GF-D8 (cell line): ENCODE results near the gene MEGF11.

ENCODE experiments used
- DNase-seq: peaks from one replicate; lab custom pipeline; 2025; lab: John Stamatoyannopoulos, UW

MEGF11 gene

DNA sequence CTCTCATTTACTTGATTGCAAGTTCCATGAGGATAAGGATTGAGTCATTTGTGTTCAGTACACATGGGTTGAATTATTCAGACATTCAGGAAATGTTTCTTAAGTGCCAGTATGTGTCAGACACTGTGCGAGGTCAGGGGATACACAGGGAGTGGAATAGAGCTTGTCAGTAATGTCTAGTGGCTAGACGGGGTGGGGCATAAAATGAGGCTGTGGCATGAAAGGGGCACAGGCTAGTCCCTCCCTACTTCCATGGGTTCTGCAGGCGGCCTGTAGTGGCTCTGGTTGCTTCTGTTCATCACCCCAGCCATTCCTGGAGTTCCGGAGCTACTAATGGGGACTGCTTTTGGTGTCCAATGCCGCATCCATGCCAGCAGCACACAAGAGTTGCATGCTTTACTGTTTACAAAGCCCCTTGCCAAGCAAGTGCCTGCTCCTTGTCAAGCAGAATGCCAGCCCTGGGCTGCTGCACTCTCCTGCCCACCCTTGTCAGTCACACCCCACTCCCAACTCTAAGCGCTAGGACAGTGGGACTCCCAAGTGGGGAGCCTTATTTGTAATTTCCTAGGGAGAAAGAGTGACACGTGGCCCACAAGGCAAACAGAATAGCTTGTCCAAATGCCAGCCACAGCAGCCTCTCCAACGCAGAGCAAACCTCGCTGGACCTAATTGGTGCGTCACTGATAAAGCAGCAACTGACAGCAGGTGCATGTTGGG lies 313.5 kb downstream of the MEGF11 start:
- DNase-seq, result no peak

DNA sequence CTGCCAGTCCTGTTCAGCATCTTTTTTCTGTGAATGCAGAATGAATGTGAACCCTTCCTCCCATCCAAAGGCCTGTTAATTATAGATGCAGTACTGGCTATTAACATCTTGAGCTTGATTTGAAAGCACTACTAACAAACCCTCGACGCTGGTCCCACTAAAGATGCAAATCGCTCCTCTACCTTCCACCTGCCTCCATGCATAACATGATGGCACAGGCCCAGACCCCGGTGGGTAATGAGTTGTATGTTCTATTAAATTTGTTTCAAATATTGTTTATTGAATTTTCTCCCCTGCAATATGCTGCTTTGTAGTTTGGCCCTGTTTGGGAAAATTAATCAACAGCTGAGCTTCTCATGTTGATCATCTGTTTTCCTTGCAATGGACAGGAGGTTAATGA lies 314.9 kb downstream of the MEGF11 start:
- no peak for DNase-seq

DNA sequence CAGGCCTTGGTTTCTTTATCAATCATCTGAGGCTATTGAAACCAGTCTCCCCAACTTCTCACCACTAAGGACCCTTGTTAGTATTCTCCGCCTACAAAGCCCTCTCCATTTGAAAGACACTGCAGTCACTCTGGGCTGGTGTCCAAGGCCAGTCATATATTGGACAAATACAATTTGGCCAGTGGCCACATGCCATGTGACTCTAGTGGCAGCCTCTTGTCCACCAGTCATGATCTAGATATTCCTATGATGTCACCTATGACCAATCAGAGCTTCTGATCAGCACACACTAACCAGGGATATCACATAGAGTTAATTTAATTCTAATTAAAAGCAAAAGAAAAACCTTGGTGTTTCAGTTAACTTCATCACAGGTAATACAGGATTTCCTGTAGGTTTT lies 316.1 kb downstream of the MEGF11 start:
- DNase-seq, result no peak

DNA sequence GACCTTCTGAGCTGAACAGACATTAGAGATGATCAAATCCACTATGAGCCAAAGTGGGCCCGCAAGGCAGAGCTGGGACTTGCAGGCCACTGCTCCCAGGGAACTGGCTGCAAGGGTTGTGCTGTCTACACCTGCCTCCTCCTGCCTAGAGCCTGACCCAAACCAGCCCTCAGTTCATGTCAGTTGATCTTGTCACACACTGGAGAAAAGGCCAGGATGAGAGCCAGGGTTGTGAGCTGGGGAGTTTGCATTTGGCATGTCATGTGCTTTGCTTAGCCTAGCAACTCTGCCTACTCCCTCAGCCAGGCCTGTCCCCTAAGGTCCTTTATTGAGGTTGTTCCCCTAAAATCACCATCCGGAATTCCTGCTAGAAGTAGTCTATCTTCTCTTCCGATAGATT lies 316.5 kb downstream of the MEGF11 start:
- no peak for DNase-seq

DNA sequence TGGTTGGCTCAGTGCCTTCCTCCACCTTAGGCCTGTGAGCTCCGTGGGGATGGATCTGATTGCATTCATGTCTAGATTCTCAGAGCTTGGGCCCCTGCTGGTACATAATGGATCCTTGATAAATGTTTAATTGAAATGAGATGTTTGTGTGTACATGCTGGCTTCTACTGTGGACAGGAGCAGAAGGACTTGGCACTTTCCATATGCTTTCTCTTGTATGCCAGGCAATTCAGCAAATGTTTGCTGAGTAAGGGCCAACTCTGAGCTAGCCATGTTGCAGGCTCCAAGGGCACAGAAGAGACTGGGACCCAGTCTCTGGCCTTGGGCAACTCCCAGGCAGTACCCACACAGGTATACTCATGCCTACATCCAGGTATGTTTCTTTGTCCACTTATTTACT lies 317.3 kb downstream of the MEGF11 start:
- no peak for DNase-seq

DNA sequence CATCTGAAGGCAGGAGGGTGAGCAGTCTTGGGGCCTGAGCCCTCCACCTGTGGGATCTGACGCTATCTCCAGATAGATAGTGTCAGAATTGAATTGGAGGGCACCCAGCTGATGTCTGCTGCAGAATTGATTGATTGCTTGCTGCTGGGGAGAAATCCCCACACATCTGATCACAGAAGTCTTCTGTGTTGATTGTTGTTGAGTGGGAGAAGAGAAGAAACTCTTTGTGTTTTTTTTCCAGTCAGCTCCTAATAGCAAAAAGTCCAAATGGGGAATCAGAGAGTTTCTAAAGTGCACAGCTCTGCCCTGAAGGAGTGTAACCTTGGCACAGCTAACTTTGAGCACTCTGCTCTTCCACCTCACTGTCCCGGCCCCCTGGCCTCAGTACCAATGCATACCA lies 318.2 kb downstream of the MEGF11 start:
- DNase-seq, result no peak

DNA sequence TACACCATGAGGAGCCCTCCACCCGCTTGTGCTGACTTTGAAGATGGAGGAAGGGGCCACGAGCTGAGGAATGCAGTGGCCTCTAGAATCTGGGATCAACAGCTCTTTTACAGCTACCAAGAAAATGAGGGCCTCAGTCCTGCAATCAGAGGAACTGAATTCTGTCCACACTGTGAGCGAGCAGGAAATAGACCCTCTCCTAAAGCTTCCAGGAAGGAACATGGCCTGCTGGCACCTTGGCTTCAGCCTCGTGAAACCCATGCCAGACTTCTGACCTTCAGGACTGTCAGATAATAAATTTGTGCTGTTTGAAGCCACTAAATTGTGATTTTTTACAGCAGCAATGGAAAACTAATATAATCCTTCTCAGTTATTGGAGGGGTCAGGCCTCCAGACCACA lies 322.3 kb downstream of the MEGF11 start:
- DNase-seq, result no peak

DNA sequence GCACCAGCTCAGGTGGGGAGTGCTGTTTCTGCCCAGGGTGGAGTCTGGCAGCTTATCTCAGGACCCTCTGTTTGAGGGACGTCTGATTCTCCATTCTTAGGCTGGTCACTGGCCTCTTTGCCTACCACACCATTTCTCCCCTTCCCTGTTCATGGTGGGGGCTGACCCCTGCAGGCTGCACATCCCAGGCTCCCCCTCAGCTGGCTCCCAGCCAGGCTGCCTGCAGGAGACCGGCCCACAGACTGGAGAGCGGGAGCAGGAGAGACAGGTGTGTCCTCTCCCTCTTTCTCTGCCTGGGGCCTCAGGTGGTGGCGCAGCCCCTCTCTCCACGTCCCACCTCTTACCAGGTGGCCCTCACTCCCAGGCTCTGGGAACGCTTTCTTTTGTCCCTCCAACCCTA lies 323.4 kb downstream of the MEGF11 start:
- no peak for DNase-seq

DNA sequence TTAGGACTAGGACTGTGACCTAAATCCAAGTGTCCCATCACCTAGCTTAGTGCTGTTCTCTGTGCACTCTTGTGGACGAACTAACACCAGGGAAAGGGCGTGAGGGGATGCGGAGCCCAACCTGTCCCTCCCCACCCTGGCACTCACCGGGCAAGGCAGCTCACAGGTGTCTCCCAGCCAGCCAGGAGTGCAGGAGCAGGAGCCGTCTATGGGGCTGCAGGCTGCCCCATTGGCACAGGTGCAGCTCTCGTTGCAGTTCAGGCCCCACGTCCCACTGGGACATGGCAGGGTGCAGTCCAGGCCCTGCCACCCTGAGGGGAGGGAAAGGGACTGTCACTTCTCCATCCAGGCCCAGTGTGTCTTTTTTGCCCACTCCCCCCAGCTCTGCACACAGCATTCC lies 324.0 kb downstream of the MEGF11 start:
- DNase-seq, result no peak

DNA sequence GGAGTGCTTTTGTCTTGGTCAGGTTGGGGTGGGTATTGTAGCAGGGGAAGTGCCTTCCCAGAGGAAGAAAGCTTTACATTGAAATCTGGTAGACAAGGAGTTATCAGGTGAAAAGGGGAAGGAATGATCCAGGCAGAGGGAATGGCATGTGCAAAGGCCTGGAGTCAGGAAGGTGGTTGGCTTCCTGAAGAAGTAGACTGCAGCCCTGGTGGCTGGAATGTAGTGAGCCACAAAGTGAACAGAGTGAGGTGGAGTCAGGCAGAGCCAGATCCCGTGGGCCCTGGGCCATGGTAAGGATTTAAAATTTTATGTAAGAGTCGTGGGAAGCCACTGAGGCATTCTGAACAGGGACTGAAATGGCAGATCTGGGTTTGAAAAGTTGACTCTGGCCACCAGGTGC lies 326.0 kb downstream of the MEGF11 start:
- no peak for DNase-seq

DNA sequence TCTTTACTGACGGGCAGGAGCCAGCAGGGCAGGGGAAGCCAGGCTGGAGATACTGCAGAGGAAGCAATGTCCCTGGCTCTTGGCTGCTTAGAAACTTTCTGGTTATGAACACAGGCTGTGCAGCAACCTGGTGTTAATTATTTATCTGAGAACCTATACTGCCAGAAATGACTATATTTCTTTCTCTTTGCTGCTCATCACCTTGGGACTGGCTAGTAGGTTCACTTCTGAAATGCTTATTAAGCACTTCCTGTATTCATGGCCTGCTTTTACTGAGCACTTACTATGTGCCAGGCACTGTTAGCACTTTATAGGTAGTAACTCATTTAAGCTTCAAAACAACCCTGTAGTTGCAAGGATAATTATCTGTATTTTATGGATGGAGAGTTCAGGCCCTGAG lies 326.7 kb downstream of the MEGF11 start:
- no peak for DNase-seq

DNA sequence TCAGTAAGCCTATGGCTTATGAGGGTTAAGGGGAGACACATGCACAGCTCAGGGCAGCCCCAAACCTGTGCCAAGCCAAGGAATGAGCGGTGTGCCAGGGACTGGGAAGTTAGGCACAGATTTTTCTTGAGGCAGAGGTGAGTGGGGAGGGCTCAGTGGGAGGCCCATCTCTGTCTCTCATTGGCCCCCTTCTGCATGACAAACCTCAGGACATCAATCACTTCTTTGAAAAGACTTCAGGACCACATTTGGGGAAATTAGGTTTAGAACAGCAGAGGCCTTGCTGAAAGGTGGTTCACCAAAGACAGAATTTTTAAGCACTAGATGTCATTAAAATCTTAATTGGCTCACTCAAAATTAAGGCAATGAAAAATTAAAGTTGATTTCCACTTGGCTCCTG lies 327.1 kb downstream of the MEGF11 start:
- DNase-seq, result no peak

DNA sequence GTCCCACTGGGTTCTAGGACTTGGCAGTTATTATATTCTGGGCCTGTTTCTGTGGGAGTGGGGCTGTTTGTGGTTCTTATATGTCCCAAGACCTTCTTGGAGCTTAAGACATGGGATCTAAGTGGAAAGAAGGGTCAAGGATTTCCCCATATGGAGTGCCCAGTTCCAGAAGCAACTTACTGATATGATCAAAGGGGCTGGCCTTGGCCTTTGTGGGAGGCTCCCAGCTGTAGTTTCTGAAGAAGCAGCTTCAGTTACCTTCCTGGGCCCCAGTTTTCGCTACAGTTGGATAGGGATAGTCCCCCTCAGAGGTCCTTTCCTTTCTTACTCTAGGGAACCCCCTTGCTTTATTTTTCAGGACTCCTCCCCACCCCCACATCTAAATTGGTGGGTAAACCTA lies 328.2 kb downstream of the MEGF11 start:
- no peak for DNase-seq

DNA sequence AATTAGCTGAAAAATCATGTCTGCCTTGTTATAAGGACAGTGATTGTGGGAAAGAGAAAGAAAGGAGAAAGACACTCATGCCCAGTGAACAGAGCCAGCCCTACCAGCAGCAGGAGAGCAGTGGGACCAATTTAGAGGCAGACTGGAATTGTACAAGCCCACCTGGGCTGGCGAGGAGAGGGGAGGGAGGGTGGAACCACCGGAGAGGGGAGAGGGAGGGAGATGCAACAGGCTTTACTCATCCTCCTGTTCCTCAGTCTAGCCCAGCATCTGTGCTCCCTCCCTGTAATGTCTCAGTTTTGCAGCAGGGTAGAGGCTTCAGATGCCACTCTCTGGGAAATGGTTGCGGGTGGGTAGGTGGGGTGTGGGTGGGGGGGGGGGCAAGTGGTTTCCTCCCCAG lies 329.5 kb downstream of the MEGF11 start:
- no peak for DNase-seq

DNA sequence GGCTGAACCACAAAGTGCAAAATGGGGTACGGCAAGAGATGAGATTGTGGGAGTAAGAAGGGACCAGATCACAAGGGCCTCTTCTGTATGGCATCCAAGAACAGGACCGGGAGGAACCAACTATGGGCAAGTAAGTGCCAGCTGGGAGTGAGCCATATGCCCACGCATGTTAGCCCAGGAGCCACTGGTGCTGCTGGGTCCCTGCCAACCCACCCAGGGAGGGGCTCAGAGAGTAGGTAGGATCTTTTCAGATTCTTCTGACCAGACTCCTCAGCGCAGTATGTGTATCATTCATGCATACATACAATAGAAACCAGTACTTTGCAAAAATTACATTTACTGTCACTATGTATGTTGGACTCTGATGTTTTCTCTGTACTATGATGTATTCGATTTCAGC lies 330.3 kb downstream of the MEGF11 start:
- no peak for DNase-seq

DNA sequence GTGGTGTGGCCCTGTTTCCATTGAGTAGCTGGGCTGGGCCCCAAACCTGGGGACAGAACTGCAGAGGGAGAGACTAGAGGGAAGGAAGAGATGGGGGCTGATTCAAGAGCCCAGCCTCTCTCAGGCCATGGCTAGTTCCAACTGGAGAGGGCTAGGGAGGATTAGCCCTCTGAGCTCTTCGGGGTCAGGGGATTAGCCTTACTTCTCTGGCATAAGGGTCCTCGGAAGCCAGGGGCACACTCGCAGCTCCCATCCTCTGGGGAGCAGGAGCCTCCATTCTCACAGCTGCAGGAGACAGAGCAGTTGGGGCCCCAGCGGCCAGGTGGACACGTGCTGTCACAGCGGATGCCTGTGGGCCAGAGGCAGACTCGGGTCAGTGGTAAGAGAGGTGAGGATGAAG lies 330.9 kb downstream of the MEGF11 start:
- DNase-seq, result no peak

DNA sequence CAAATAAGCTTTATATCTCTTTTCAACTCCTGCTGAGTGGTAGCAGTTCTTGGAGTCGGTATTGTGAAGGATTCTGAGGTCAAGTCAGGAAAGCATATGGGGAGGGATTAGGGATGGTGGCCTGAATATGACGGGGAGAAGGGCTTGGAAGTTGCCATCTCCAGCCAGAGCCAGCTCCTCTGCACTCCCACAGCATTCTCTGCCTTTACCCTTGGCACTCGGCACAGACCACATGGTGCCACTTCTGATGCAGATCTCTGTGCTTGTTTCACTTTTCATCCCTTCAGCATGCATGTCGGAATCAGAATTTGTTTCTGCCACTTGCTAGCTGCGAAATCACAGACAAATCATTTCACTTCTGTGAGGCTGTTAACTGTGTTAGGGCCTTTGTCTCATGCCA lies 331.8 kb downstream of the MEGF11 start:
- no peak for DNase-seq

DNA sequence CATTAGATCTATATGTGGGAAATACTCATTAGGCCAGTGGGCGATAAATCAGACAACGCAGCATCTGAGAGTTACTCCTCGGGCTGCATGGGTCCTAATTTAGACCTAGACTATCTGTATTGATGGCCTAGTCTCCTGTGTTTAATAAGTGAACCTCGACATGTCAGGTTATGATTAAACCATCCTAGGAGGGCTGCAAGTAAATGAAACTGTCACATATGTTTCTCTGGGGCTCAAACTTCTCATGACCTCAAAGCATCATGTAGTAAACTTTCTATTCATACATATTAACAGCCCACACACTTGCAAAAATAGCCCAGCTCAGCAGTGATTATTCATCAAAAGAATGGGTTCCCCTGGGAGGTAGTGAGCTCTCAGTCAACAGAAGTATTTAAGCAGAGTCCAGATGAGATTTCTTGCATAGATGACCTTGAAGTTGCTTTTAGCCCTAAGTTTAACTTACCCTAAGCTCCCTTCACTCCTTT lies 332.7 kb downstream of the MEGF11 start:
- DNase-seq, result no peak

DNA sequence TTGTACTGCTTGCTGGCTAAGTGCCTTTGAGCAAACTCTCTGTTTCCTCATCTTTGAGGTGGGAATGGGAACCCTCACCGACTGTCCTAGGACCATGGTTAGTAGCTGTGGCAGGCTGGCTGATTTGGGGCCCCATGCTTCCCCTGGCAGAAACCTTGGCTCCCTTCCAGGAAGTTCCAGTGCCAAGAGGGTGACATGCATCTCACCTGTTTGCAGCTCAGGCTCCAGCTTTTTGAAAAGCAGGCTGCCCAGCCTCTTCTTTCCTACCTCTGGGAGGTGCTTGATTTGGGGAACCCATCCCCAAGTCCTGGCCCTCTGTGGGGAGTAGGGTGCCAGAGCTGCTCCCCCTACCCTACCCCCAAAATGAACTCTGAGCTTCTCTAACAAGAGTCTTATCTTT lies 333.4 kb downstream of the MEGF11 start:
- no peak for DNase-seq

DNA sequence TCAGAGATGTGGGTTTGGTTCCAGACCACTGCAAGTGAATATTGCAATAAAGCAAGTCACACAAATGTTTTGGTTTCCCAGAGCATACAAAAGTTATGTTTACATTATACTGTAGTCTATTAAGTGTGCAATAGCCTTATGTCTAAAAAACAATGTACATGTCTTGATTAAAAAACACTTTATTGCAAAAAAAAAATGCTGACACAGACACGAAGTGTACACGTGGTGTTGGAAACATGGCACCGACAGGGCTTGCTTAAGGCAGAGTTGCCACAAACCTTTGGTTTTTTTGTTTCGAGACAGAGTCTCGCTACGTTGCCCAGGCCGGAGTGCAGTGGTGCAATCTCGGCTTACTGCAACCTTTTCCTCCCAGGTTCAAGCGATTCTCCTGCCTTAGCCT lies 334.2 kb downstream of the MEGF11 start:
- DNase-seq, result no peak

DNA sequence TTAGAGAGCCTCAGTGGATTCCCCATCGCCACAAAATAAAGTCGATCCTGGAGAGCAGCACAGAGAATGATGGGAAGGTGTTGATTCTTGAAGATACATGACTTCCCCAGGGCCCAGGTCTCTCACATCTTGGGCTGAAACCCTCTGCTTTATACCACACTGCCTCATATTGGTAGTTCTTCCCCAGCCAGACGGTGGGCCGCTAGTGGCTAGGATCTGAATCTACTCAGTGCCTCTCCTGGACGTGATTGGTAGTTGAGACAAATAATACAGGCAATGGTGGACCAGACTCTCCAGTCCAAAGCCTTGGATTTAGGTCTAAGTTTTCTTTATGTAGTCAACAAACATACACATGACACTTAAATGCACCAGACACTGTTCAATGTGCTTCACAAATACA lies 334.6 kb downstream of the MEGF11 start:
- no peak for DNase-seq

DNA sequence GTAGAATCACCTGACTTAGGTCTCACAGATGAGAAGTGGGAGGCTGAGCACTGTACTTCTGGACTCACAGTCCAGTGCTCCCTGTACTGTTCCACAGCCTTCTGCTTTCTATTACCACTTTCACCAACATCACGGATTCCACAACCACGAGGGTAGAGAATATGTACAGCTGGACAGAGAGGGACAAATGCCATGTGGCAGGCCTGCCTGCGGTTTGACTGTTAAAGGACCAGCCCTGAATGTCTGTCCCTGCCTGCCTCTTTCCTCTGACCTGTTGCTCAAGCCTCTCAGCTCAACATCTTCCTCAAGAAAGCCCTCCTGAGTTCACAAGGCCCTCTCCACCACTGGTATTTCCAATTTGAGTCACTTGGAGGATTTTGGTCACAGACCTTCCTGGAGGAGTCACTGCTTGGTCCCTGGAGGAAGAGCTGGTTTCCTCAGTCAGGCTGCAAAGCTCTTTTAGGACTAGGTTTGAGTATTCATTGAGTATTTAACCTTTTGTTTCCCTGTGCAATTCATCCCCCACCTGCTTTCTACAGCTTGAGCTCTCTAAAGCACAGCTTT lies 335.1 kb downstream of the MEGF11 start:
- DNase-seq, result no peak

DNA sequence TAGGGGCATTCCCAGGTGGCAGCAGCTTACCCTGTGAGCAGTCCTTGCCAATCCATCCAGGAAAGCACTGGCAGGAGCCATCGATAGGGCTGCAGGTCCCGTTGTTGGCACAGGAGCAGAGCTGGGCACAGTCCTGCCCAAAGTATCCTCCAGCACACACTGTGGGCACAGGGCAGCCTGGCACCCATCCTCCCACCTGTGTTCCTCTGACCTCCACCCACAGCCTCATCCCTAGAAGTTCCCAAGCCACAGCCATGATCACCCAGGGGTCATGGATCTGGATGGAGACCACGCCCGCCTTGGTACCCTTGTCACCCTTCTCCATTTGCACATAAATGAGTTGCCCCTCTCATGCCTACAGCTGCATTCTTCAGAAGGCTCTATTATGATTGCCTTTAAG lies 335.6 kb downstream of the MEGF11 start:
- no peak for DNase-seq

DNA sequence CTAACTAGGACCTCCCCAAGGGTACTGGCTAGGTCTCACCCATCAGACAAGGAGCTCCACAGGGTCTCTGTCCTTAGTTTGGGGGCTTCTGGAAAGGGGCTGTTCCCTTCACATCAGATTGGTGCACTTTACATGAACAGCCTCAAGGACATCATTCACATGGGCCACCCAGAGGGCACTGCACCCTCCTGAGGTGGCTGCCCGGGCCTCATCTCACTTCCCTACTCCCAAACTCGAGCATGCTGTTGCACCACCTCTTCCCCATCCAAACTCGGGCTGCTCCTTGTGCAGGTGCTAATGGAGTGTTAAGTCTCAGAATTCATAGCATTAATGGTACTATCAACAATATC lies 336.2 kb downstream of the MEGF11 start:
- no peak for DNase-seq
